Measurements from ENCODE around the gene HIF3A.

- TF ChIP-seq POLR2AphosphoS5 (IDR thresholded peaks at IDR 0.05; ENCODE audit: low read depth, low read length) (no peak), CTCF (IDR thresholded peaks at IDR 0.05) (no peak)
Observed at GRCh38 chr19:46364359-46364758, 67.5 kb downstream of the HIF3A start.
